Measurements from ENCODE around the gene SVIL.
A peak's percentile ranks its signal among the peaks of the same experiment; 100 is the strongest.
"Not testable (repeated sequence)": the region's sequence is repeated elsewhere in the genome, so short reads cannot be mapped to it uniquely, and the experiment has no call there.

SVIL gene

GRCh38 chr10:29454250-29454649, 180.5 kb downstream of the SVIL start:
- intact Hi-C loops (cut with DNase I): no loop called here
- DNase-seq: peak in 1 of 42 donors; percentile 25

GRCh38 chr10:29452546-29452945, 182.2 kb downstream of the SVIL start:
- intact Hi-C loops (cut with DNase I): no loop called here
- DNase-seq: no peak

- intact Hi-C loops (cut with DNase I): no loop called here
- no peak for DNase-seq
Observed at GRCh38 chr10:29451946-29452345, 182.8 kb downstream of the SVIL start.

- no peak for DNase-seq
- intact Hi-C loops (cut with DNase I): no loop called here
Observed at GRCh38 chr10:29450405-29450804, 184.4 kb downstream of the SVIL start.

- intact Hi-C loops (cut with DNase I): not testable (repeated sequence)
- peak; percentile 69 to 95 (median 87) for DNase-seq
Observed at GRCh38 chr10:29448756-29449592, 185.8 kb downstream of the SVIL start.

GRCh38 chr10:29448125-29448524, 186.6 kb downstream of the SVIL start:
- intact Hi-C loops (cut with DNase I): no loop called here
- DNase-seq: peak in 2 of 42 donors; percentile 7 to 34

- DNase-seq: no peak
Observed at GRCh38 chr10:29446327-29446726, 188.4 kb downstream of the SVIL start.

GRCh38 chr10:29443745-29444523, 190.8 kb downstream of the SVIL start:
- no peak for DNase-seq
- intact Hi-C loops (cut with DNase I): no loop called here

More at GRCh38 chr10:29446327-29446726, 188.4 kb downstream of the SVIL start:
- intact Hi-C loops (cut with DNase I): no loop called here

GRCh38 chr10:29440981-29441380, 193.8 kb downstream of the SVIL start:
- DNase-seq: no peak
- intact Hi-C loops (cut with DNase I): no loop called here

GRCh38 chr10:29439005-29439404, 195.8 kb downstream of the SVIL start:
- DNase-seq; intact Hi-C loops (cut with DNase I): not testable (repeated sequence)

- intact Hi-C loops (cut with DNase I): no loop called here
- no peak for DNase-seq
Observed at GRCh38 chr10:29438271-29438670, 196.5 kb downstream of the SVIL start.

- no peak for DNase-seq
- intact Hi-C loops (cut with DNase I): no loop called here
Observed at GRCh38 chr10:29437871-29438270, 196.9 kb downstream of the SVIL start.

GRCh38 chr10:29435809-29436501, 198.8 kb downstream of the SVIL start:
- intact Hi-C loops (cut with DNase I): no loop called here
- no peak for DNase-seq

- intact Hi-C loops (cut with DNase I): no loop called here
- DNase-seq: no peak
Observed at GRCh38 chr10:29434111-29434510, 200.7 kb downstream of the SVIL start.

GRCh38 chr10:29431711-29432110, 203.1 kb downstream of the SVIL start:
- intact Hi-C loops (cut with DNase I): no loop called here
- no peak for DNase-seq

- intact Hi-C loops (cut with DNase I): no loop called here
- no peak for DNase-seq
Observed at GRCh38 chr10:29430101-29430500, 204.7 kb downstream of the SVIL start.

GRCh38 chr10:29428486-29428885, 206.3 kb downstream of the SVIL start:
- intact Hi-C loops (cut with DNase I): no loop called here

GRCh38 chr10:29427667-29428066, 207.1 kb downstream of the SVIL start:
- intact Hi-C loops (cut with DNase I): no loop called here
- DNase-seq: no peak

More at GRCh38 chr10:29428486-29428885, 206.3 kb downstream of the SVIL start:
- peak; percentile 29 to 91 (median 73) for DNase-seq

GRCh38 chr10:29426420-29426819, 208.4 kb downstream of the SVIL start:
- DNase-seq: no peak
- intact Hi-C loops (cut with DNase I): no loop called here

- no peak for DNase-seq
- intact Hi-C loops (cut with DNase I): no loop called here
Observed at GRCh38 chr10:29424017-29424416, 210.8 kb downstream of the SVIL start.

Data from head of caudate nucleus (tissue), 42 donors.